Aorta (tissue), 5 donors: ENCODE data around the gene HNRNPC. TPM values are rescaled to one million over a fixed set of nuclear protein-coding genes. Genes with fewer than 3 reads are reported as not detected.

Source experiments
- ATAC-seq: fragments of 200-7000 bp; cut with Tn5 transposase; one replicate; pipeline ENCODE4 v1.9.1; 2022; ENCODE audit warnings: moderate library complexity; ENCODE audit not compliant: low FRiP score
- DNase-seq, 2 donors: peaks; one replicate each; pipeline ENCODE4 v3.0.0-alpha.2; 2020
- H3K27ac ChIP-seq, 2 donors: one replicate each; pipeline ENCODE4 v1.5.1; 2013; ENCODE audit warnings: low read length in 2 of 2, mild to moderate bottlenecking in 2 of 2, moderate library complexity in 2 of 2, control low read depth in 1 of 2, inconsistent platforms in 1 of 2, low read depth in 1 of 2
- H3K27me3 ChIP-seq, 2 donors: one replicate each; pipeline ENCODE4 v1.6.1; 2013; ENCODE audit warnings: control low read depth in 1 of 2, low read length in 1 of 2, mild to moderate bottlenecking in 1 of 2, moderate library complexity in 1 of 2; ENCODE audit not compliant: insufficient read depth in 2 of 2, control insufficient read depth in 1 of 2
- H3K36me3 ChIP-seq, 2 donors: one replicate each; pipeline ENCODE4 v1.6.1; 2013; ENCODE audit warnings: control low read depth in 1 of 2, low read length in 1 of 2, mild to moderate bottlenecking in 1 of 2; ENCODE audit not compliant: insufficient read depth in 2 of 2, control insufficient read depth in 1 of 2
- H3K4me1 ChIP-seq, 2 donors: one replicate each; pipeline ENCODE4 v1.6.1; 2013; ENCODE audit warnings: low read length in 2 of 2, control low read depth in 1 of 2, mild to moderate bottlenecking in 1 of 2, moderate library complexity in 1 of 2; ENCODE audit not compliant: insufficient read depth in 2 of 2, control insufficient read depth in 1 of 2
- H3K4me3 ChIP-seq, 2 donors: one replicate each; pipeline ENCODE4 v1.5.1; 2013; ENCODE audit warnings: low read length in 2 of 2, control low read depth in 1 of 2, mild to moderate bottlenecking in 1 of 2
- H3K9me3 ChIP-seq: one replicate; pipeline ENCODE4 v1.6.1; 2013; ENCODE audit warnings: mild to moderate bottlenecking, low read length; ENCODE audit not compliant: control insufficient read depth
- WGBS, 2 donors: extraction: QIAGEN DNeasy Blood & Tissue Kit; methylation state at CpG; one replicate each; pipeline ENCODE4 v1.1.7; 2013; 5-methylcytosine and 5-hydroxymethylcytosine counted together
- intact Hi-C, 2 donors: fragments of 100-400 bp; cut with DNase I; formaldehyde crosslinking; loops; one replicate each; pipeline versions ENCODE4 v1.14.2 to v1.15.0; 2022
- polyA plus RNA-seq, 2 donors: library from polyadenylated mRNA; stranded (reverse); fragments of 200-250 nt; gene quantifications; one replicate each; pipeline ENCODE4 v1.2.3, GENCODE V29; 2013
- total RNA-seq, 2 donors: library from RNA; stranded (reverse); fragmentation: NEBNext Ultra II Directional; extraction: Animal tissue kit (Norgen Biotek cat#: 25700); gene quantifications; one replicate each; pipeline ENCODE4 v1.2.1, GENCODE V29; 2021
- donor health status: healthy with polysubstance abuse.
- donor health status: Bipolar disorder and iron deficiency.
- donor health status: DM: no; HTN: no; CAD: no.
- donor health status: DM: no; HTN: no; CAD: no.
- donor health status: DM: yes; HTN: yes; CAD: no.

The HNRNPC gene
- total and polyA plus RNA-seq, 4 donors: 257 to 378 (median 287) TPM

GRCh38 chr14:21201732-21202462, 67.3 kb downstream of the HNRNPC start:
- Histone ChIP-seq H3K27ac (no peak overlapping the region), H3K4me3 (no peak overlapping the region), H3K9me3 (no peaks in the 10 kb centered on the region), H3K36me3 (peaks cover 0 to 5% of the 10 kb centered on the region in 2 donors), H3K27me3 (no peaks in the 10 kb centered on the region), H3K4me1 (peaks cover 0 to 2% of the 10 kb centered on the region in 2 donors)
- DNase-seq (no peak), ATAC-seq (no peak)
- WGBS, 2 donors: 77 to 80% methylated on average over 12 of the region's 12 CpGs
- intact Hi-C loops: no loop called here

GRCh38 chr14:21200752-21201461, 68.3 kb downstream of the HNRNPC start:
- Histone ChIP-seq H3K4me3 (no peak overlapping the region), H3K27me3 (no peaks in the 10 kb centered on the region), H3K36me3 (peaks cover 0 to 3% of the 10 kb centered on the region in 2 donors), H3K27ac (no peak overlapping the region), H3K4me1 (peaks cover 0 to 2% of the 10 kb centered on the region in 2 donors), H3K9me3 (no peaks in the 10 kb centered on the region)
- ATAC-seq (no peak), DNase-seq (no peak)
- intact Hi-C loops: no loop called here
- WGBS, 2 donors: 78 to 80% methylated on average over 5 of the region's 5 CpGs

GRCh38 chr14:21199611-21200560, 69.4 kb downstream of the HNRNPC start:
- Histone ChIP-seq H3K4me3 (no peak overlapping the region), H3K27ac (no peak overlapping the region), H3K27me3 (no peaks in the 10 kb centered on the region), H3K36me3 (peaks cover 0 to 2% of the 10 kb centered on the region in 2 donors), H3K4me1 (peaks cover 0 to 2% of the 10 kb centered on the region in 2 donors), H3K9me3 (no peaks in the 10 kb centered on the region)
- intact Hi-C loops: no loop called here
- ATAC-seq (no peak), DNase-seq (no peak)
- WGBS, 2 donors: 73 to 76% methylated on average over 3 of the region's 3 CpGs

- no peak for ATAC-seq
- intact Hi-C loops: no loop called here
Measured at GRCh38 chr14:21197418-21198205, 71.6 kb downstream of the HNRNPC start.

GRCh38 chr14:21194597-21194996, 74.6 kb downstream of the HNRNPC start:
- no peaks in the 10 kb centered on the region for H3K9me3 ChIP-seq
- intact Hi-C loops: no loop called here
- ATAC-seq (no peak), DNase-seq (no peak)
- H3K27ac ChIP-seq: no peak overlapping the region
- no peaks in the 10 kb centered on the region for H3K36me3 ChIP-seq
- no peaks in the 10 kb centered on the region for H3K27me3 ChIP-seq
- H3K4me1 ChIP-seq: no peaks in the 10 kb centered on the region
- H3K4me3 ChIP-seq: no peak overlapping the region

More at GRCh38 chr14:21197418-21198205, 71.6 kb downstream of the HNRNPC start:
- Histone ChIP-seq H3K4me1 (peaks cover 0 to 2% of the 10 kb centered on the region in 2 donors), H3K27ac (no peak overlapping the region), H3K27me3 (no peaks in the 10 kb centered on the region), H3K4me3 (no peak overlapping the region), H3K9me3 (no peaks in the 10 kb centered on the region), H3K36me3 (peaks cover 0 to 2% of the 10 kb centered on the region in 2 donors)
- 96 to 98% methylated on average over 2 of the region's 2 CpGs for WGBS, 2 donors
- DNase-seq: no peak

GRCh38 chr14:21192875-21193535, 76.2 kb downstream of the HNRNPC start:
- Histone ChIP-seq H3K27ac (no peak overlapping the region), H3K4me3 (no peak overlapping the region), H3K36me3 (no peaks in the 10 kb centered on the region), H3K9me3 (no peaks in the 10 kb centered on the region), H3K4me1 (no peaks in the 10 kb centered on the region), H3K27me3 (no peaks in the 10 kb centered on the region)
- 73 to 75% methylated on average over 7 of the region's 7 CpGs for WGBS, 2 donors
- ATAC-seq: no peak
- no peak for DNase-seq
- intact Hi-C loops: no loop called here

GRCh38 chr14:21192447-21192822, 76.8 kb downstream of the HNRNPC start:
- WGBS, 2 donors: 12 to 15% methylated on average over 1 of the region's 1 CpG
- H3K4me3 ChIP-seq: no peak overlapping the region
- DNase-seq: no peak
- no peaks in the 10 kb centered on the region for H3K4me1 ChIP-seq
- no peak for ATAC-seq
- no peaks in the 10 kb centered on the region for H3K9me3 ChIP-seq
- H3K27me3 ChIP-seq: no peaks in the 10 kb centered on the region
- intact Hi-C loops: no loop called here
- H3K36me3 ChIP-seq: no peaks in the 10 kb centered on the region
- H3K27ac ChIP-seq: no peak overlapping the region
